GM06990 (cell line): Measurements from ENCODE around the gene PDGFRB.

ENCODE experiments used
- DNase-seq: peaks from one replicate; pipeline ENCODE4 v3.0.0-alpha.2; 2011; ENCODE audit not compliant: insufficient read length; ENCODE audit errors: extremely low read depth
- H3K27me3 ChIP-seq: replicated peaks from 2 replicates; pipeline ENCODE4 v1.6.0; 2011; ENCODE audit warnings: low read length; ENCODE audit not compliant: control insufficient read depth, insufficient read depth
- H3K36me3 ChIP-seq: 2 replicates; pipeline ENCODE4 v1.5.1; 2011; ENCODE audit warnings: low read length; ENCODE audit not compliant: control insufficient read depth, insufficient read depth
- H3K4me3 ChIP-seq: replicated peaks from 2 replicates; pipeline ENCODE4 v1.5.1; 2011; ENCODE audit warnings: low read depth, mild to moderate bottlenecking, control low read depth, low read length
- TF ChIP-seq, protein P1 (sequence below): IDR thresholded peaks from 2 replicates; pipeline ENCODE4 v1.5.1; 2011; ENCODE audit warnings: low read length, control low read depth, mild to moderate bottlenecking, inconsistent platforms; ENCODE audit not compliant: insufficient read depth, poor library complexity, severe bottlenecking

Gene PDGFRB

DNA sequence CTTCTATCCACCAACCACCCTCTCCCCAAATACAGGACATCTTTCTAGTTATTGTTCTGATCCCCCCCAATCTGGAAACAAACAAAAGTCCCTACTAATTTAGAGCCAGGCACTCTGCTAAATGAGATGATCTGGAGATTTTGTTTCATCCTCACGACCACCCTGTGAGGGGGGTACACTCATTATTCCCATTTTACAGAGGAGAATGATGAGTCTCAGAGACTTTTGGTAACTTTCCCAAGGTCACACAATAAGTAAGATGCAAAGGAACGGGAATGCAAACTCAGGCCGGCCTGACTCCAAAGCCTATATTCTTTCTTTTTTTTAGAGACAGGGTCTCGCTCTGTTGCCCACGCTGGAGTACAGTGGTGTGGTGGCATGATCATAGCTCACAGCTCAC, 9.4 kb downstream of the PDGFRB start:
- no peak for DNase-seq
- TF ChIP-seq, protein P1, sequence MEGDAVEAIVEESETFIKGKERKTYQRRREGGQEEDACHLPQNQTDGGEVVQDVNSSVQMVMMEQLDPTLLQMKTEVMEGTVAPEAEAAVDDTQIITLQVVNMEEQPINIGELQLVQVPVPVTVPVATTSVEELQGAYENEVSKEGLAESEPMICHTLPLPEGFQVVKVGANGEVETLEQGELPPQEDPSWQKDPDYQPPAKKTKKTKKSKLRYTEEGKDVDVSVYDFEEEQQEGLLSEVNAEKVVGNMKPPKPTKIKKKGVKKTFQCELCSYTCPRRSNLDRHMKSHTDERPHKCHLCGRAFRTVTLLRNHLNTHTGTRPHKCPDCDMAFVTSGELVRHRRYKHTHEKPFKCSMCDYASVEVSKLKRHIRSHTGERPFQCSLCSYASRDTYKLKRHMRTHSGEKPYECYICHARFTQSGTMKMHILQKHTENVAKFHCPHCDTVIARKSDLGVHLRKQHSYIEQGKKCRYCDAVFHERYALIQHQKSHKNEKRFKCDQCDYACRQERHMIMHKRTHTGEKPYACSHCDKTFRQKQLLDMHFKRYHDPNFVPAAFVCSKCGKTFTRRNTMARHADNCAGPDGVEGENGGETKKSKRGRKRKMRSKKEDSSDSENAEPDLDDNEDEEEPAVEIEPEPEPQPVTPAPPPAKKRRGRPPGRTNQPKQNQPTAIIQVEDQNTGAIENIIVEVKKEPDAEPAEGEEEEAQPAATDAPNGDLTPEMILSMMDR: no peak
- Histone ChIP-seq H3K36me3 (no peaks in the 10 kb centered on the region), H3K4me3 (no peak overlapping the region), H3K27me3 (no peaks in the 10 kb centered on the region)

DNA sequence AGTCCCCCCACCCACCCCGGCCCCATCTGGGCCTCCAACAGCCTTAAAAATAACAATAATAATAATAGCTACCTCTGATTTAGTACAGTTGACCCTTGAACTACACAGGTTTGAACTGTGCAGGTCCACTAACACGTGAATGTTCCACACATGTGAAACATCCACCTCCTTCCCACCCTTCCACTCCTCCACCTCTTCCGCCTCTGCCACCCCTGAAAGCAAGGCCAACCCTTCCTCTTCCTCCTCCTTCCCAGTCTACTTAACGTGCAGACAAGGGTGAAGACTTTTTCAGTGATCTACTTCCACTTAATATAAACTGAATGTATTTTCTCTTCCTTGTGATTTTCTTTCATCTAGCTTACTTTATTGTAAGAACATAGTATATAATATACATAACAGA, 10.8 kb downstream of the PDGFRB start:
- Histone ChIP-seq H3K36me3 (no peaks in the 10 kb centered on the region), H3K27me3 (no peaks in the 10 kb centered on the region), H3K4me3 (no peak overlapping the region)
- DNase-seq: no peak
- TF ChIP-seq, protein P1: no peak

DNA sequence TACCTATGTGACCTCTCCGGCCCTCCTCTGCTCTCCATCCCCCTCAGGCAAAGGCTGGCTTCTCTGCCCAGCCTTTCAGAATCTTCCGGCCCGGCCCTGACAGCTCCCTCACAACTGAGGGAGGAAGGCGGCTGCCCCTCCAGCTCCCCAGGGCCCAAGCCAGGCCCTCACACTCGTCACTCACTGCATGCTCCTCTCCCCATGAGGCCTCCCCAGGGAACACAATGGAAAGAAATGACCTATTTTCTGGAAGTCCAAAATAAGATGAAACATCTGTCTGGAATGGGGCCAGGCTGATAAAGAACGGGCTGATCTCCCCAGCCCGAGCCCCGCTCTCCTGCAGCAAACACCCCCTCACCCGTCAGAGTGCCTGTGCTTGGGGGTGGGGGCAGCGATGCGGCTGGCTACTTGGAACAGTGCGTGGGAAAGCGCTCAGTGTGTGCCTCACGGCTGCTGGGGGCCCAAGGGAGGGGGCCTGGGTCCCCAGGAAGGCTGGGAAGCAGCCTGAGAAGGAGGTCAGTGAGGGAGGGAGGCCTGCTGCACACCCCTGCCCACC, 11.3 kb downstream of the PDGFRB start:
- H3K27me3 ChIP-seq: no peaks in the 10 kb centered on the region
- TF ChIP-seq, protein P1: no peak
- no peak for DNase-seq
- no peaks in the 10 kb centered on the region for H3K36me3 ChIP-seq
- H3K4me3 ChIP-seq: no peak overlapping the region

DNA sequence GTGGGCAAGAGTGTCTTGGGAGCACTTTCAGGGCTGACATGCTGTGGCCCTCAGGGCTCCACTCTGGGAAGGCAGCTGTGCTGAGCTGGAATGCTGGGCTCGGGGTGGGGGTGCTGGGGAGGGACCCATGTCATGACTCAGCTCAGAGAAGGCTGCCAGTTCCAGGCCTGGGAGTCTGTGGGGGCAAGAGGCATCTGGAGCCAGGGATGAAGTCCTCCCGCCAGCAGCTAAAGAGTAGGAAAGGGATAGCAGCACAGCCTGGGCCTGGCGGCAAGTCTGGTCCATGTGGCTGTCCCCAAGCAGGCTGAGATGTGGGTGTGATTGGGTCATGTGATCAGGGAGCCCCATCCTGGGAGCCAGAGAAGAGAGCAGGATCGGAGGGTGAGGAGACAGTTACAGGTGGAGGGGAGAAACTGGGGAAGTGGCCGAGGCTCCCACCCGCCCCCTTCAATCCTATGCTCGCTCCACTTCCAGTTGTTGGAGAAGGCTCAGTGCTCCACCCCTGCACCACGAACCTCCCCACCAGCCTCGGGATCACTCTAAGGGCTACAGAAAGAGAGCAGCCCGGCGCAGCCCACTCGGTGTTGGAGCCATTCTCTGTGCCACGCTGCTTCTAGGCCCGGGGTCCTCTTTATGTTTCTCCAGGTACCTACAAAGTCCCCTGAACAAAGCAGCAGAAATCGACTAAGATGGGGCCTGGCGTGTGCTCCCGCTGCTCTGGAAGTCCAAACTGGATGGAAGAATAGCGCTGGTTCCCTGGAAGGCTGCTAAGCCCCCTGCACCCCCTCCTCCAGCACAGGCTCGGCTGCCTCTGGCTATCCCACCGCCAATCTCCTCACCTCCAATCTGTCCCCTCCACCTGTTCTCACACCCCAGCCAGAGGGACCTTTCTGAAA, 12.0 kb downstream of the PDGFRB start:
- no peak for DNase-seq
- TF ChIP-seq, protein P1: no peak
- Histone ChIP-seq H3K27me3 (no peaks in the 10 kb centered on the region), H3K36me3 (no peaks in the 10 kb centered on the region), H3K4me3 (no peak overlapping the region)

DNA sequence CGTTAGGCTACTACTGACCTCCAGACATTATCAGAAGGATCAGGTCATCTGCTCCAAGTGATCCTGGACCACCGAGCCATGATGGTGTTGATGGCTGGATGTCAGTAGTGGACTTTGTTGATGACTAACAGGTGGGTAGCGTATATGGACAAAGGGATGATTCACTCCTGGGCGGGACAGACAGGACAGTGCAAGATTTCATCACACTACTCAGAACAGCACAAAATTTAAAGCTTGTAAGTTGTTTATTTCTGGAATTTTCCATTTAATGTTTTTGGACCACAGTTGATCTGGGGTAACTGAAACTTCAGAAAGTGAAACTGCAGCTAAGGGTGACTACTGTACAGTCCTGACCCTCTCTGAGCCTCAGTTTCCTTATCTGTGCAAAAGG, 12.7 kb downstream of the PDGFRB start:
- no peak overlapping the region for H3K4me3 ChIP-seq
- DNase-seq: no peak

More for the DNA sequence above, 12.7 kb downstream of the PDGFRB start:
- no peaks in the 10 kb centered on the region; the same call in 1 of the 2 replicates for H3K27me3 ChIP-seq
- TF ChIP-seq, protein P1: no peak
- H3K36me3 ChIP-seq: no peaks in the 10 kb centered on the region
